Measurements from ENCODE around the gene TMEM203. TPM values are rescaled to one million over a fixed set of nuclear protein-coding genes. Genes with fewer than 3 reads are reported as not detected.
A peak's percentile ranks its signal among the peaks of the same experiment; 100 is the strongest.

TMEM203 gene
- total and polyA plus RNA-seq, 2 of the 13 experiments (the other 11 are each of a cell fraction or from before 2014, with no cell fraction given), result 23.4 to 36.7 TPM

DNA sequence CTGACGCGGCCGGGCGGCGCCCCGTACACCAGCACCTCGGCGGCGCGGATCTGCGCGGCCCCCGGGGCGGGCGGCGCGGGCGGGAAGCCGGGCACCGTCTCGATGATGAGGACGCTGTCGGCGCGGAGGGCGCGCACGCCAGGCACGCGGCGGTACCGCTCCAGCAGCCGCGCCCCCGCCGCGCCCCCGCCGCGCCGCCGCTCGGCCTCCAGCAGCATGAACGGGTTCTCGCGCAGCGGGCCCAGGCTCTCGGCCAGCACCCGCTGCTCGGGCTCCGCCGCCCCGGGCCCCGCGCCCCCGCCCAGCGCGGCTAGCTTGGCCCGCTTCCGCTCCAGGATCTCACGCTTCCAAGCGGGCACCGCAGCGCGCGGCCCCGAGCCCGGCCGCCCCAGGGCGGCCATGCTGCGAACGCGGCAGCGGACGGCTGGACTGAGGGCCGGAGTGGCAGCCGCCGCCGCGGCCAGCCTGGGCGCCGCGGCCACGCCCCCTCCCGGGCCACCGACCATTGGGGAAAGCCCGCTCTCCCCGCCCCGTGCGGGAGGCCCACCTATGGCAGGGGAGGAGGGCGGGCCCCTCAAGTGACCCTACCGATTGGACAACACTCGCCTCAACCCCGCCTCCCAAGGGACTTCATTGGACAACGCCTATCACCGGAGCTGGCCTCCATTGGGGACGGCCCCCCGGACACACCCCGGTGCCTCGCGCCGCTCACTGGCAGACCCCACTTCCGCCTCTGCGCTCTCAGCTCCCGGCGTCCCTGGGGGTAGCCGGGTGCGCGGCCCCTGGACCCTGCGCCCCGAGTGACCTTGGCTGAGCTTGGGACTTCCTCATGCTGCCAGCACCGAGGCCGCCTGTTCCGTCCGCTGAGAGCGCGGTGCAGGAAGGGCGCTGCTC is 4.9 kb downstream of the TMEM203 start, which contains the start of gene TPRN (continued):
- TF ChIP-seq, protein P1, sequence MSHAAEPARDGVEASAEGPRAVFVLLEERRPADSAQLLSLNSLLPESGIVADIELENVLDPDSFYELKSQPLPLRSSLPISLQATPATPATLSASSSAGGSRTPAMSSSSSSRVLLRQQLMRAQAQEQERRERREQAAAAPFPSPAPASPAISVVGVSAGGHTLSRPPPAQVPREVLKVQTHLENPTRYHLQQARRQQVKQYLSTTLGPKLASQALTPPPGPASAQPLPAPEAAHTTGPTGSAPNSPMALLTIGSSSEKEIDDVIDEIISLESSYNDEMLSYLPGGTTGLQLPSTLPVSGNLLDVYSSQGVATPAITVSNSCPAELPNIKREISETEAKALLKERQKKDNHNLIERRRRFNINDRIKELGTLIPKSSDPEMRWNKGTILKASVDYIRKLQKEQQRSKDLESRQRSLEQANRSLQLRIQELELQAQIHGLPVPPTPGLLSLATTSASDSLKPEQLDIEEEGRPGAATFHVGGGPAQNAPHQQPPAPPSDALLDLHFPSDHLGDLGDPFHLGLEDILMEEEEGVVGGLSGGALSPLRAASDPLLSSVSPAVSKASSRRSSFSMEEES (CRISPR knock-in tag; IDR thresholded peaks at IDR 0.05), result peak; percentile 66; the same call in 1 of the 2 replicates
- TF ChIP-seq, protein P2, sequence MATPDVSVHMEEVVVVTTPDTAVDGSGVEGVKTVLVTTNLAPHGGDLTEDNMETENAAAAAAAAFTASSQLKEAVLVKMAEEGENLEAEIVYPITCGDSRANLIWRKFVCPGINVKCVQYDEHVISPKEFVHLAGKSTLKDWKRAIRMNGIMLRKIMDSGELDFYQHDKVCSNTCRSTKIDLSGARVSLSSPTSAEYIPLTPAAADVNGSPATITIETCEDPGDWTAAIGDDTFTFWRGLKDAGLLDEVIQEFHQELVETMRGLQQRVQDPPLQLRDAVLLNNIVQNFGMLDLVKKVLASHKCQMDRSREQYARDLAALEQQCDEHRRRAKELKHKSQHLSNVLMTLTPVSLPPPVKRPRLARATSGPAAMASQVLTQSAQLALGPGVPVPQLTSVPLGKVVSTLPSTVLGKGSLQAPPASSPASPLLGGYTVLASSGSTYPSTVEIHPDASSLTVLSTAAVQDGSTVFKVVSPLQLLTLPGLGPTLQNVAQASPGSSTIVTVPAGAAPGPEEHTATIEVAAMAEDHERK (CRISPR knock-in tag; IDR thresholded peaks at IDR 0.05; ENCODE audit: low read depth), result no peak
- TF ChIP-seq ZNF468 (CRISPR knock-in tag; IDR thresholded peaks at IDR 0.05), result no peak
- TF ChIP-seq, protein P3, sequence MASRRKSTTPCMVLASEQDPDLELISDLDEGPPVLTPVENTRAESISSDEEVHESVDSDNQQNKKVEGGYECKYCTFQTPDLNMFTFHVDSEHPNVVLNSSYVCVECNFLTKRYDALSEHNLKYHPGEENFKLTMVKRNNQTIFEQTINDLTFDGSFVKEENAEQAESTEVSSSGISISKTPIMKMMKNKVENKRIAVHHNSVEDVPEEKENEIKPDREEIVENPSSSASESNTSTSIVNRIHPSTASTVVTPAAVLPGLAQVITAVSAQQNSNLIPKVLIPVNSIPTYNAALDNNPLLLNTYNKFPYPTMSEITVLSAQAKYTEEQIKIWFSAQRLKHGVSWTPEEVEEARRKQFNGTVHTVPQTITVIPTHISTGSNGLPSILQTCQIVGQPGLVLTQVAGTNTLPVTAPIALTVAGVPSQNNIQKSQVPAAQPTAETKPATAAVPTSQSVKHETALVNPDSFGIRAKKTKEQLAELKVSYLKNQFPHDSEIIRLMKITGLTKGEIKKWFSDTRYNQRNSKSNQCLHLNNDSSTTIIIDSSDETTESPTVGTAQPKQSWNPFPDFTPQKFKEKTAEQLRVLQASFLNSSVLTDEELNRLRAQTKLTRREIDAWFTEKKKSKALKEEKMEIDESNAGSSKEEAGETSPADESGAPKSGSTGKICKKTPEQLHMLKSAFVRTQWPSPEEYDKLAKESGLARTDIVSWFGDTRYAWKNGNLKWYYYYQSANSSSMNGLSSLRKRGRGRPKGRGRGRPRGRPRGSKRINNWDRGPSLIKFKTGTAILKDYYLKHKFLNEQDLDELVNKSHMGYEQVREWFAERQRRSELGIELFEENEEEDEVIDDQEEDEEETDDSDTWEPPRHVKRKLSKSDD (CRISPR knock-in tag; IDR thresholded peaks at IDR 0.05; ENCODE audit: low read depth), result peak; percentile 80; the same call in 1 of the 2 replicates
- TF ChIP-seq NCOA2 (CRISPR knock-in tag; IDR thresholded peaks at IDR 0.05), result peak; percentile 52
- peak in 1 of 2 experiments; percentile 77; a peak in 2 of 4 replicates for TF ChIP-seq POLR2A (IDR thresholded peaks at IDR 0.05; ENCODE audit: insufficient read depth in 1 of 2, low read depth in 2 of 2, low read length in 2 of 2)
- peak; percentile 93; the same call in 1 of the 2 replicates for TF ChIP-seq ZNF788 (CRISPR knock-in tag; IDR thresholded peaks at IDR 0.05; ENCODE audit: borderline replicate concordance)
- TF ChIP-seq, protein P4, sequence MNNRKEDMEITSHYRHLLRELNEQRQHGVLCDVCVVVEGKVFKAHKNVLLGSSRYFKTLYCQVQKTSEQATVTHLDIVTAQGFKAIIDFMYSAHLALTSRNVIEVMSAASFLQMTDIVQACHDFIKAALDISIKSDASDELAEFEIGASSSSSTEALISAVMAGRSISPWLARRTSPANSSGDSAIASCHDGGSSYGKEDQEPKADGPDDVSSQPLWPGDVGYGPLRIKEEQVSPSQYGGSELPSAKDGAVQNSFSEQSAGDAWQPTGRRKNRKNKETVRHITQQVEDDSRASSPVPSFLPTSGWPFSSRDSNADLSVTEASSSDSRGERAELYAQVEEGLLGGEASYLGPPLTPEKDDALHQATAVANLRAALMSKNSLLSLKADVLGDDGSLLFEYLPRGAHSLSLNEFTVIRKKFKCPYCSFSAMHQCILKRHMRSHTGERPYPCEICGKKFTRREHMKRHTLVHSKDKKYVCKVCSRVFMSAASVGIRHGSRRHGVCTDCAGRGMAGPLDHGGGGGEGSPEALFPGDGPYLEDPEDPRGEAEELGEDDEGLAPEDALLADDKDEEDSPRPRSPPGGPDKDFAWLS (CRISPR knock-in tag; IDR thresholded peaks at IDR 0.05; ENCODE audit: borderline replicate concordance), result no peak
- TF ChIP-seq, protein P5, sequence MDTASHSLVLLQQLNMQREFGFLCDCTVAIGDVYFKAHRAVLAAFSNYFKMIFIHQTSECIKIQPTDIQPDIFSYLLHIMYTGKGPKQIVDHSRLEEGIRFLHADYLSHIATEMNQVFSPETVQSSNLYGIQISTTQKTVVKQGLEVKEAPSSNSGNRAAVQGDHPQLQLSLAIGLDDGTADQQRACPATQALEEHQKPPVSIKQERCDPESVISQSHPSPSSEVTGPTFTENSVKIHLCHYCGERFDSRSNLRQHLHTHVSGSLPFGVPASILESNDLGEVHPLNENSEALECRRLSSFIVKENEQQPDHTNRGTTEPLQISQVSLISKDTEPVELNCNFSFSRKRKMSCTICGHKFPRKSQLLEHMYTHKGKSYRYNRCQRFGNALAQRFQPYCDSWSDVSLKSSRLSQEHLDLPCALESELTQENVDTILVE (CRISPR knock-in tag; IDR thresholded peaks at IDR 0.05), result peak; percentile 97
- TF ChIP-seq, protein P6, sequence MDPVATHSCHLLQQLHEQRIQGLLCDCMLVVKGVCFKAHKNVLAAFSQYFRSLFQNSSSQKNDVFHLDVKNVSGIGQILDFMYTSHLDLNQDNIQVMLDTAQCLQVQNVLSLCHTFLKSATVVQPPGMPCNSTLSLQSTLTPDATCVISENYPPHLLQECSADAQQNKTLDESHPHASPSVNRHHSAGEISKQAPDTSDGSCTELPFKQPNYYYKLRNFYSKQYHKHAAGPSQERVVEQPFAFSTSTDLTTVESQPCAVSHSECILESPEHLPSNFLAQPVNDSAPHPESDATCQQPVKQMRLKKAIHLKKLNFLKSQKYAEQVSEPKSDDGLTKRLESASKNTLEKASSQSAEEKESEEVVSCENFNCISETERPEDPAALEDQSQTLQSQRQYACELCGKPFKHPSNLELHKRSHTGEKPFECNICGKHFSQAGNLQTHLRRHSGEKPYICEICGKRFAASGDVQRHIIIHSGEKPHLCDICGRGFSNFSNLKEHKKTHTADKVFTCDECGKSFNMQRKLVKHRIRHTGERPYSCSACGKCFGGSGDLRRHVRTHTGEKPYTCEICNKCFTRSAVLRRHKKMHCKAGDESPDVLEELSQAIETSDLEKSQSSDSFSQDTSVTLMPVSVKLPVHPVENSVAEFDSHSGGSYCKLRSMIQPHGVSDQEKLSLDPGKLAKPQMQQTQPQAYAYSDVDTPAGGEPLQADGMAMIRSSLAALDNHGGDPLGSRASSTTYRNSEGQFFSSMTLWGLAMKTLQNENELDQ (CRISPR knock-in tag; IDR thresholded peaks at IDR 0.05; ENCODE audit: borderline replicate concordance), result no peak
- no peak for TF ChIP-seq ZNF703 (CRISPR knock-in tag; IDR thresholded peaks at IDR 0.05; ENCODE audit: borderline replicate concordance)
- TF ChIP-seq SNAPC2 (CRISPR knock-in tag; IDR thresholded peaks at IDR 0.05), result peak; percentile 78; the same call in 1 of the 2 replicates
- peak; percentile 84 for TF ChIP-seq ZFY (CRISPR knock-in tag; IDR thresholded peaks at IDR 0.05)
- peak; percentile 77 for TF ChIP-seq SALL1 (CRISPR knock-in tag; IDR thresholded peaks at IDR 0.05)
- no peak for TF ChIP-seq CREM (IDR thresholded peaks at IDR 0.05)
- TF ChIP-seq CREM (CRISPR knock-in tag; IDR thresholded peaks at IDR 0.05), result no peak
